ENCODE results near the gene GALNT18.

The GALNT18 gene

GRCh38 chr11:11620921-11621572, 758 bp downstream of the GALNT18 start:
- peaks cover 1% of the 10 kb centered on the region for H3K36me3 Mint-ChIP-seq (ENCODE audit: insufficient read depth)
- H3K27ac Mint-ChIP-seq (ENCODE audit: low read depth), result no peak overlapping the region
- H3K4me3 Mint-ChIP-seq, result peak overlapping the region; percentile 55
- no peaks in the 10 kb centered on the region for H3K4me1 Mint-ChIP-seq
- ATAC-seq (replicated peaks; ENCODE audit: extremely low read depth, poor library complexity, severe bottlenecking), result no peak
- DNase-seq (ENCODE audit: low spot score in 2 of 2), result no peak
- no peaks in the 10 kb centered on the region for H3K9me3 Mint-ChIP-seq
- peaks cover 53% of the 10 kb centered on the region for H3K27me3 Mint-ChIP-seq

GRCh38 chr11:11620173-11620920, 1.5 kb downstream of the GALNT18 start:
- peak overlapping the region; percentile 55 for H3K4me3 Mint-ChIP-seq

GRCh38 chr11:11618973-11619435, 2.8 kb downstream of the GALNT18 start:
- no peak overlapping the region for H3K4me3 Mint-ChIP-seq
- H3K9me3 Mint-ChIP-seq, result no peaks in the 10 kb centered on the region
- peaks cover 43% of the 10 kb centered on the region for H3K27me3 Mint-ChIP-seq

More at GRCh38 chr11:11620173-11620920, 1.5 kb downstream of the GALNT18 start:
- DNase-seq (ENCODE audit: low spot score in 2 of 2) (no peak), ATAC-seq (replicated peaks; ENCODE audit: extremely low read depth, poor library complexity, severe bottlenecking) (no peak)
- H3K27me3 Mint-ChIP-seq, result peaks cover 47% of the 10 kb centered on the region
- H3K4me1 Mint-ChIP-seq, result no peaks in the 10 kb centered on the region
- peaks cover 1% of the 10 kb centered on the region for H3K36me3 Mint-ChIP-seq (ENCODE audit: insufficient read depth)
- no peaks in the 10 kb centered on the region for H3K9me3 Mint-ChIP-seq
- no peak overlapping the region for H3K27ac Mint-ChIP-seq (ENCODE audit: low read depth)

GRCh38 chr11:11615086-11615485, 6.7 kb downstream of the GALNT18 start:
- ATAC-seq (replicated peaks; ENCODE audit: extremely low read depth, poor library complexity, severe bottlenecking) (no peak), DNase-seq (ENCODE audit: low spot score in 2 of 2) (no peak)
- H3K36me3 Mint-ChIP-seq (ENCODE audit: insufficient read depth), result peaks cover 1% of the 10 kb centered on the region
- no peak overlapping the region for H3K4me3 Mint-ChIP-seq
- no peaks in the 10 kb centered on the region for H3K9me3 Mint-ChIP-seq
- peaks cover 58% of the 10 kb centered on the region for H3K27me3 Mint-ChIP-seq
- no peaks in the 10 kb centered on the region for H3K4me1 Mint-ChIP-seq
- no peak overlapping the region for H3K27ac Mint-ChIP-seq (ENCODE audit: low read depth)

More at GRCh38 chr11:11618973-11619435, 2.8 kb downstream of the GALNT18 start:
- no peak overlapping the region for H3K27ac Mint-ChIP-seq (ENCODE audit: low read depth)
- ATAC-seq (replicated peaks; ENCODE audit: extremely low read depth, poor library complexity, severe bottlenecking) (no peak), DNase-seq (ENCODE audit: low spot score in 2 of 2) (no peak)
- H3K36me3 Mint-ChIP-seq (ENCODE audit: insufficient read depth), result peaks cover 1% of the 10 kb centered on the region
- no peaks in the 10 kb centered on the region for H3K4me1 Mint-ChIP-seq

- no peaks in the 10 kb centered on the region for H3K4me1 Mint-ChIP-seq
- ATAC-seq (replicated peaks; ENCODE audit: extremely low read depth, poor library complexity, severe bottlenecking) (no peak), DNase-seq (ENCODE audit: low spot score in 2 of 2) (no peak)
- H3K4me3 Mint-ChIP-seq, result no peak overlapping the region
- no peaks in the 10 kb centered on the region for H3K36me3 Mint-ChIP-seq (ENCODE audit: insufficient read depth)
- no peaks in the 10 kb centered on the region for H3K9me3 Mint-ChIP-seq
- peaks cover 44% of the 10 kb centered on the region for H3K27me3 Mint-ChIP-seq
- H3K27ac Mint-ChIP-seq (ENCODE audit: low read depth), result no peak overlapping the region
Measured at GRCh38 chr11:11612439-11612838, 9.4 kb downstream of the GALNT18 start.

- Mint-ChIP-seq H3K27ac (ENCODE audit: low read depth) (no peak overlapping the region), H3K27me3 (peaks cover 42% of the 10 kb centered on the region), H3K9me3 (no peaks in the 10 kb centered on the region)
Measured at GRCh38 chr11:11611381-11611780, 10.4 kb downstream of the GALNT18 start.

GRCh38 chr11:11608783-11609232, 13.0 kb downstream of the GALNT18 start:
- no peaks in the 10 kb centered on the region for H3K4me1 Mint-ChIP-seq
- H3K27me3 Mint-ChIP-seq, result peaks cover 61% of the 10 kb centered on the region
- H3K36me3 Mint-ChIP-seq (ENCODE audit: insufficient read depth), result no peaks in the 10 kb centered on the region
- H3K27ac Mint-ChIP-seq (ENCODE audit: low read depth), result no peak overlapping the region
- DNase-seq (ENCODE audit: low spot score in 2 of 2), result no peak
- no peak overlapping the region for H3K4me3 Mint-ChIP-seq
- no peak for ATAC-seq (replicated peaks; ENCODE audit: extremely low read depth, poor library complexity, severe bottlenecking)
- no peaks in the 10 kb centered on the region for H3K9me3 Mint-ChIP-seq

More at GRCh38 chr11:11611381-11611780, 10.4 kb downstream of the GALNT18 start:
- Mint-ChIP-seq H3K4me1 (no peaks in the 10 kb centered on the region), H3K4me3 (no peak overlapping the region), H3K36me3 (ENCODE audit: insufficient read depth) (no peaks in the 10 kb centered on the region)
- DNase-seq (ENCODE audit: low spot score in 2 of 2), result no peak
- ATAC-seq (replicated peaks; ENCODE audit: extremely low read depth, poor library complexity, severe bottlenecking), result no peak

GRCh38 chr11:11607772-11608171, 14.0 kb downstream of the GALNT18 start:
- no peaks in the 10 kb centered on the region for H3K36me3 Mint-ChIP-seq (ENCODE audit: insufficient read depth)
- no peak for ATAC-seq (replicated peaks; ENCODE audit: extremely low read depth, poor library complexity, severe bottlenecking)
- no peak for DNase-seq (ENCODE audit: low spot score in 2 of 2)
- H3K4me3 Mint-ChIP-seq, result no peak overlapping the region
- peaks cover 57% of the 10 kb centered on the region for H3K27me3 Mint-ChIP-seq
- no peaks in the 10 kb centered on the region for H3K4me1 Mint-ChIP-seq
- H3K9me3 Mint-ChIP-seq, result no peaks in the 10 kb centered on the region
- no peak overlapping the region for H3K27ac Mint-ChIP-seq (ENCODE audit: low read depth)

- no peaks in the 10 kb centered on the region for H3K36me3 Mint-ChIP-seq (ENCODE audit: insufficient read depth)
- DNase-seq (ENCODE audit: low spot score in 2 of 2) (no peak), ATAC-seq (replicated peaks; ENCODE audit: extremely low read depth, poor library complexity, severe bottlenecking) (no peak)
- no peaks in the 10 kb centered on the region for H3K4me1 Mint-ChIP-seq
- no peaks in the 10 kb centered on the region for H3K9me3 Mint-ChIP-seq
- no peak overlapping the region for H3K4me3 Mint-ChIP-seq
- no peak overlapping the region for H3K27ac Mint-ChIP-seq (ENCODE audit: low read depth)
- H3K27me3 Mint-ChIP-seq, result peaks cover 57% of the 10 kb centered on the region
Measured at GRCh38 chr11:11605821-11606450, 15.9 kb downstream of the GALNT18 start.

- ATAC-seq (replicated peaks; ENCODE audit: extremely low read depth, poor library complexity, severe bottlenecking) (no peak), DNase-seq (ENCODE audit: low spot score in 2 of 2) (no peak)
- Mint-ChIP-seq H3K4me3 (no peak overlapping the region), H3K27me3 (peaks cover 57% of the 10 kb centered on the region), H3K4me1 (no peaks in the 10 kb centered on the region), H3K36me3 (ENCODE audit: insufficient read depth) (no peaks in the 10 kb centered on the region), H3K9me3 (no peaks in the 10 kb centered on the region), H3K27ac (ENCODE audit: low read depth) (no peak overlapping the region)
Measured at GRCh38 chr11:11605181-11605580, 16.6 kb downstream of the GALNT18 start.

- Mint-ChIP-seq H3K27ac (ENCODE audit: low read depth) (no peak overlapping the region), H3K4me1 (no peaks in the 10 kb centered on the region), H3K36me3 (ENCODE audit: insufficient read depth) (no peaks in the 10 kb centered on the region), H3K9me3 (no peaks in the 10 kb centered on the region), H3K4me3 (no peak overlapping the region), H3K27me3 (peaks cover 52% of the 10 kb centered on the region)
- DNase-seq (ENCODE audit: low spot score in 2 of 2) (no peak), ATAC-seq (replicated peaks; ENCODE audit: extremely low read depth, poor library complexity, severe bottlenecking) (no peak)
Measured at GRCh38 chr11:11604370-11604990, 17.3 kb downstream of the GALNT18 start.

GRCh38 chr11:11602011-11602410, 19.8 kb downstream of the GALNT18 start:
- no peaks in the 10 kb centered on the region for H3K36me3 Mint-ChIP-seq (ENCODE audit: insufficient read depth)
- no peak overlapping the region for H3K27ac Mint-ChIP-seq (ENCODE audit: low read depth)
- no peaks in the 10 kb centered on the region for H3K4me1 Mint-ChIP-seq
- no peaks in the 10 kb centered on the region for H3K9me3 Mint-ChIP-seq
- no peak for ATAC-seq (replicated peaks; ENCODE audit: extremely low read depth, poor library complexity, severe bottlenecking)
- no peak for DNase-seq (ENCODE audit: low spot score in 2 of 2)
- H3K4me3 Mint-ChIP-seq, result no peak overlapping the region
- peaks cover 57% of the 10 kb centered on the region for H3K27me3 Mint-ChIP-seq

All from central memory CD8-positive, alpha-beta T cell (primary cell).